GM12874 (cell line): ENCODE results near the gene ADAMTS17.

ENCODE experiments used
- CTCF ChIP-seq: IDR thresholded peaks from 2 replicates; pipeline ENCODE4 v1.5.1; 2011; ENCODE audit warnings: low read depth, mild to moderate bottlenecking, control low read depth, low read length, moderate library complexity; ENCODE audit not compliant: insufficient read depth

Gene ADAMTS17

DNA sequence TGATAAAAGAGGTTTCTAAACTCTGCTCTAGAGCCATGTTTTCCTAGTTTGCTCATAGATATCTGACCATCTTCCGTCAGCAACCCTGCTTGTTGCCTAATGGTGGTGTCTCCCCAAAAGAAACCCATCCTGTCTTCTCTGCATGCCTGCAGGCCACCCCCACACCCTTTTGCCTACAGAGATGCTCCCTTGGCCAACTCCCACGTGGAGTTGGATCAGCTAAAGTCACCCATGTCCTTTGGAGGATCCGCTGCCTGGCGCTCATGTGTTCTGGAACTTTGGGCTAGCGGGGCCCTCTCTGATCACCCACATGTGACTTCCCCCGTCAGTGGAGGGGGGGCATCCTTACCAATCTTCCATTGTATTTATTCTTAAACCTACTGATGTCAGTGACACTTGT is 185.6 kb downstream of the ADAMTS17 start:
- TF ChIP-seq CTCF = no peak

- no peak for TF ChIP-seq CTCF
These were observed 187.4 kb downstream of the ADAMTS17 start for GRCh38 chr15:100154338-100154737.

DNA sequence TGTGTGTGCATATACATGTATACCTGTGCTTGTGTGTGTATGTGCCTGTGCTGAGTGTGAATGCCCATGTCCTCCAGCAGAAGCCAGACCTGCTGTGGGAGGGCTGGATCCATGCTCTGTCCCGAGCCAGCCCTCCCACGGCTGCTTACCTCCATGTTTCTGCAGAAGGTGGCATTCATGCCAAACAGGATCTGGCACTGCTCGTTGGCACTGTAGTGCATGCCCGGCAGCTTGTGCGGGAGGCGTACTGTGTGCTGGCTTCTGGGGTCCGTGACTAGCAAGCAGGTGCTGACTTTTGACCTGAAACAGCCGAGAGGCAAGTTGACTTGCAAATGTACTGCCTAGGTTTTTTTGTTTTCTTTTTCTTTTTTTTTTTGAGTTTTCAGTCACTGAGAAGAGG is 189.3 kb downstream of the ADAMTS17 start:
- no peak for TF ChIP-seq CTCF

DNA sequence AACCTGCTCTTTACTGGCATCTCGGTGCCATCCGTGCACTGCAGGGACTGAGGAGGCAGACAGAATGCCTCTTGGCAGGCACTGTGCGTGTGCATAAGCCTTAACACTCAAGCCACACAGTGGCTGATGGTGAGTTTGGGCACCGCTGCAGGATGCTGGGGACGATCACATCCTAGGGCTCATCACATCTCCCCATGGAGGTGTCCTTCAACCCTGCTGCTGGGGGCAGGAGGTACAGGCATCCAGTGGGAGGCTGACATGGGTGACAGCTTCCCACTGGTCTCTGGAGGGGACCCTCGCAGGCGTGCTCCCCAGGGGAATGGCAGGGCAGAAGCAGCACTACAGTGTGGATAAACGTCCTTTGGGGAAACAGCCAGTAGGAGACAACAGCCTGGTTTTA is 190.9 kb downstream of the ADAMTS17 start:
- no peak for TF ChIP-seq CTCF

DNA sequence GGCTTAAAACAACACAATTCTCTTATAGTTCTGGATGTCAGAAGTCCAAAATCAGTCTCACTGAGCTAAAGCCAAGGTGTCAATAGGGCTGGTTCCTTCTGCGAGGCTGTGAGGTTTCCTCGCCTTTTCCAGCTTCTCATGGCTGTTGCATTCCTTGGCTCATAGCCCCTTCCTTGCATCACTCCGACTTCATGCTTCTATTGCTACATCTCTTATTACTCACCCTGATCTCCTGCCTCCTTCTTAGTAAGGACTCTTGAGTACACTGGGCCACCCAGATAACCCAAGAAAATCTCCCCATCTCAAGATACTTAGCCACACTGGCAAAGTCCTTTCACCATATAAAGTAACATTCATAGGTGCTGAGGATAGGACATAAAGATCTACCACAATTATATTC is 193.9 kb downstream of the ADAMTS17 start:
- TF ChIP-seq CTCF = no peak

GRCh38 chr15:100143378-100143777 is 198.4 kb downstream of the ADAMTS17 start:
- TF ChIP-seq CTCF = no peak

DNA sequence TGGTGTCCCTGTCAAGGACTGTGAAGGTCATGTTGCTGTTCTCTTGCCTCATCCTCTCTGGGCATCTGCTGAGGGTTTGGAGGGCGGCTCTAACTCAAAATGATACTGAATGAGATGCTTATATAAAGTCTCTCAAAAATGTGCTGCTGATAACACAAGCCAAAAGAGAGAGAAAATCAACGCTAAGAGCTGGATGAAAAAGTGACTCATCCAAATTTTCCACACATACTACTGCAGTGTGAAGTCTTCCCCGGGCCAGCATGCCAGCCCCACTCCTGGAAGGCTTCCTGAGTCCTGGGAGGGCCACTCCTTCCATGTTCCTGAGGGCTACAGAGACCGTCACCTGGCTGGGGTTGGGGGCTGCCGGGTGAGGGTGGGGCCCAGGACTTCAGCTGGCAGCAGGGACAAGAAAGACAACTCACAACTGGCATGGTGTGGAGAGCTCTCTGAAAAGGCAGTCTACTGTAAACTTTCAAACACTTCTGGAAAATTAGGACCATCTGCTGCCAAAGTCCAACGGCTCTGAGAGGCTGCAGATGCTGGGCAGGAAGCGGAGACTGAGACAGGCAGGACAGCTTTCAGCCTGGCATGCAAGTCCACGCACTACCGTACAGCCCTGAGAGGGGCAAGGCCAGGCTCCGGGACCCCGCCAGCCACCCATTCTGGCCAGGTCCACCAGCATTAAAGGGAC is 200.3 kb downstream of the ADAMTS17 start:
- TF ChIP-seq CTCF = no peak
